ENCODE results near the gene TOP1. TPM values are rescaled to one million over a fixed set of nuclear protein-coding genes. Genes with fewer than 3 reads are reported as not detected.
"Not testable (repeated sequence)": the region's sequence is repeated elsewhere in the genome, so short reads cannot be mapped to it uniquely, and the experiment has no call there.

The TOP1 gene
- total RNA-seq, 6 experiments from 2014 or later = 17.3 to 29.7 (median 25.5) TPM

DNA sequence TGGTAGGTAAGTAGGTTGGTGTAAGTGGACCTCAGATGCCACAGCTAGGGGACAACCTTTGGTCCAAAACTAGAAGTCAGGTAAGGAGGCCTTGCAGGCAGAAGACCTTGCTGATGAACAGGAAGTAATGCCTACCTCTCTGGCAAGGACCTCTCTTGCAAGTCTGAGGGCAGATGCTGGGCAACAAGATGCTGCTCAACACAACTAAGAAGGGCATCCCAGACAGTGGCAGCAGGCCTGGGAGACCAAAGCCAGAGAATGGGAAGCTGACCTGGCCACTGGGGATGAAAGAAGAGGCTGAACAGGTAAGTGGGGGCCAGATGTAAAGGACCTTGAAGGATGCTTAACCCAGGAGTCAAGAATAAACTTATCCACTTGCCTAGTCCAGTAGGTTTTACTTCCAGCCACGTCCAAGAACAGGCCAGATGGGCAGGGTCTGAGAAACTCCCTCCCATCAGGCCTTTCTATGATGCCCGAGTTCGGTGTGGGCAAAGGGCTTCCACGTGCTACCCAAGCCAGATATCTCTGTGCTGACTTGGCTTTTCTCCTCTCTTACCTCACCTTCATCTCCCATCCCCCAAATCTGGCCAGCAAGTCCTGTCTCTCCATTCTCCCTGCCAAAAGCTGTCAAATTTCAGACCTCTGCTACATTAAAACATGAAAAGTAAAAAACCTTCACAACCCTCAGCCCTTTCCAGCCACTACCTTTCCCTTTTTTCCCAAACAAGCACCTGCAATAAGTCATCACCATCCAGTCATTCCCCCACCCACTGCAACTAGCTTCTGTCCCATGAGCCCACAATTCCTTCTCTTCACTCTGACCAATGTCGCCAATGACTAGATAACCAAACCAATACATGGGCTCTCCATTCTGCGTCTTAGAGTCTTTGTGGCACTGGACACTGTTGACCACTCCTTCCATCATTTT, 97.2 kb downstream of the TOP1 start:
- Histone ChIP-seq H3K9me3 (no peaks in the 10 kb centered on the region), H3K4me1 (peaks cover 0 to 11% (median 0%) of the 10 kb centered on the region in 4 donors), H3K27ac (peak overlapping the region in 1 of 3 donors; percentile 22), H3K27me3 (no peaks in the 10 kb centered on the region), H3K36me3 (peaks cover 0 to 34% (median 16%) of the 10 kb centered on the region in 4 donors), H3K4me3 (no peak overlapping the region)
- intact Hi-C loops (cut with DNase I) = no loop called here
- DNase-seq (peak in 2 of 3 donors; percentile 82 to 85), ATAC-seq (peak; percentile 73 to 98 (median 90))
- TF ChIP-seq POLR2A (IDR thresholded peaks at IDR 0.05) (no peak), CTCF (IDR thresholded peaks at IDR 0.05) (no peak)
- 55% methylated on average over 4 of the region's 6 CpGs for WGBS (ENCODE audit: insufficient coverage, low coverage, low lambda C conversion rate, missing lambda C conversion rate)

DNA sequence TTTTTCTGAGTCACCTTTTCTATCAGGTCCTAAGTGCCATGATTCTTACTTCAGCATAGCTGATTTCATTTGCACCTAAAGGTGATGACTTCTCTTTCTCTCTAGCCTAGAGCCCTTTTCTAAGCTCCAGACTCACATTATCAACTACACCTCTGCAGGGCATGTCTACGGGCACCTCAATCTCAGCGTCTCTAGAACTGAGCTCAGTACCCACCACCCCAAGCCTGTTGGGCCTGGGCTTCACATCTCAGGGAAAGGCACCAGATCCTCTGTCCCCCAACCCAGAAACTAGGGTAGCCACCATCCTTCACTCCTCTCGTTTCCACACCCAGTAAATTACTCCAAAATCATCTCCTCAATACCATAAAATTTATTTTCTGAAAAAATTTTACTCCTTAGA, 98.1 kb downstream of the TOP1 start:
- no peak for DNase-seq
- Histone ChIP-seq H3K4me3 (no peak overlapping the region), H3K36me3 (peaks cover 0 to 25% (median 14%) of the 10 kb centered on the region in 4 donors), H3K9me3 (no peaks in the 10 kb centered on the region), H3K27me3 (no peaks in the 10 kb centered on the region), H3K4me1 (peaks cover 0 to 11% (median 0%) of the 10 kb centered on the region in 4 donors), H3K27ac (no peak overlapping the region)
- intact Hi-C loops (cut with DNase I) = no loop called here
- WGBS (ENCODE audit: insufficient coverage, low coverage, low lambda C conversion rate, missing lambda C conversion rate) = 93% methylated on average over 3 of the region's 3 CpGs
- ATAC-seq = no peak
- TF ChIP-seq CTCF (IDR thresholded peaks at IDR 0.05) = no peak
- TF ChIP-seq POLR2A (IDR thresholded peaks at IDR 0.05) = no peak

GRCh38 chr20:41128317-41128716, 99.7 kb downstream of the TOP1 start:
- H3K27me3 ChIP-seq; ATAC-seq; DNase-seq; H3K27ac ChIP-seq; intact Hi-C loops (cut with DNase I); H3K36me3 ChIP-seq; H3K4me3 ChIP-seq; H3K9me3 ChIP-seq: not testable (repeated sequence)
- peaks cover 0 to 11% (median 0%) of the 10 kb centered on the region in 4 donors for H3K4me1 ChIP-seq
- 100% methylated on average over 1 of the region's 3 CpGs for WGBS (ENCODE audit: insufficient coverage, low coverage, low lambda C conversion rate, missing lambda C conversion rate)

GRCh38 chr20:41131594-41132387, 103.2 kb downstream of the TOP1 start:
- no peak for DNase-seq
- Histone ChIP-seq H3K27me3 (no peaks in the 10 kb centered on the region), H3K27ac (no peak overlapping the region), H3K4me1 (peaks cover 0 to 7% (median 0%) of the 10 kb centered on the region in 4 donors), H3K9me3 (no peaks in the 10 kb centered on the region), H3K36me3 (no peaks in the 10 kb centered on the region), H3K4me3 (no peak overlapping the region)
- WGBS (ENCODE audit: insufficient coverage, low coverage, low lambda C conversion rate, missing lambda C conversion rate) = 58% methylated on average over 3 of the region's 5 CpGs
- intact Hi-C loops (cut with DNase I) = no loop called here
- TF ChIP-seq POLR2A (IDR thresholded peaks at IDR 0.05) (no peak), CTCF (IDR thresholded peaks at IDR 0.05) (no peak)
- ATAC-seq = no peak

DNA sequence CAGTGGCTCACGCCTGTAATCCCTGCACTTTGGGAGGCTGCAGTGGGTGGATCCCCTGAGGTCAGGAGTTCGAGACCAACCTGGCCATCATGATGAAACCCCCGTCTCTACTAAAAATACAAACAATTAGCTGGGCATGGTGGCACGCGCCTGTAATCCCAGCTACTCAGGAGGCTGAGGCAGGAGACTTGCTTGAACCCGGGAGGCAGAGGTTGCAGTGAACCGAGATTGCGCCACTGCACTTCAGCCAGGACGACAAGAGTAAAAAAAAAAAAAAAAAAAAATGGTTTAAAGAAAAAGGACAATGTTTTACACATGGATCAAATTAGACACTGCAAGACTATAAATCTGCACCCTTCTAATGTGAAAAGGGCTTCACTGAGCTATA, 103.8 kb downstream of the TOP1 start:
- not testable (repeated sequence) for DNase-seq
- WGBS (ENCODE audit: insufficient coverage, low coverage, low lambda C conversion rate, missing lambda C conversion rate) = 67% methylated on average over 7 of the region's 9 CpGs

More for the DNA sequence above, 103.8 kb downstream of the TOP1 start:
- intact Hi-C loops (cut with DNase I); H3K4me1 ChIP-seq; H3K36me3 ChIP-seq; H3K9me3 ChIP-seq; H3K27me3 ChIP-seq; ATAC-seq; H3K27ac ChIP-seq; H3K4me3 ChIP-seq: not testable (repeated sequence)

Measured in right lobe of liver (tissue), 6 donors.